CD4-positive, alpha-beta T cell (primary cell): ENCODE data around the gene IGLL1. TPM values are rescaled to one million over a fixed set of nuclear protein-coding genes. Genes with fewer than 3 reads are reported as not detected.
A peak's percentile ranks its signal among the peaks of the same experiment; 100 is the strongest.

Experiments used
- ATAC-seq: fragments of 200-7000 bp; cut with Tn5 transposase; one replicate; pipeline ENCODE4 v1.10.0; 2022; ENCODE audit warnings: mild to moderate bottlenecking; ENCODE audit not compliant: poor library complexity
- CTCF ChIA-PET: fragments of 350-600 bp; sonication (Branson Sonifier 250); formaldehyde crosslinking; loops from one replicate; lab custom pipeline; 2021; ENCODE audit warnings: antibody characterized with exemption, inconsistent platforms; lab: Charles Lee
- POLR2A ChIA-PET: fragments of 350-600 bp; sonication (Branson Sonifier 250); formaldehyde crosslinking; loops from one replicate; lab custom pipeline; 2021; ENCODE audit warnings: antibody characterized with exemption, inconsistent platforms; lab: Charles Lee
- DNase-seq, 14 experiments: peaks; one replicate each; pipeline ENCODE4 v3.0.0-alpha.2; 2013 to 2020; ENCODE audit warnings: mixed read lengths in 2 of 14
- H3K27ac ChIP-seq, 2 donors: one replicate each; pipeline versions ENCODE4 v1.5.1 to v1.7.0; 2013; ENCODE audit warnings: low read length in 2 of 2, low read depth in 1 of 2, mild to moderate bottlenecking in 1 of 2
- H3K27me3 ChIP-seq, 2 experiments: 1 replicate in 1 of 2; 2 replicates in 1 of 2; pipeline versions ENCODE4 v1.6.1 to v1.7.0; 2013; ENCODE audit warnings: low read length in 2 of 2, control low read depth in 1 of 2, mild to moderate bottlenecking in 1 of 2, moderate library complexity in 1 of 2; ENCODE audit not compliant: insufficient read depth in 2 of 2, control insufficient read depth in 1 of 2
- H3K36me3 ChIP-seq: one replicate; pipeline ENCODE4 v1.6.1; 2013; ENCODE audit warnings: low read length, control low read depth; ENCODE audit not compliant: insufficient read depth
- H3K4me1 ChIP-seq: one replicate; pipeline ENCODE4 v1.6.1; 2013; ENCODE audit warnings: low read length, control low read depth; ENCODE audit not compliant: insufficient read depth
- H3K4me3 ChIP-seq: one replicate; pipeline ENCODE4 v1.5.1; 2013; ENCODE audit warnings: mild to moderate bottlenecking, low read length, moderate library complexity
- H3K9me3 ChIP-seq, 2 experiments: 1 replicate in 1 of 2; 2 replicates in 1 of 2; pipeline versions ENCODE4 v1.6.1 to v1.7.0; 2013; ENCODE audit warnings: low read length in 2 of 2, mild to moderate bottlenecking in 2 of 2, control low read depth in 1 of 2, moderate library complexity in 1 of 2; ENCODE audit not compliant: control insufficient read depth in 1 of 2, insufficient read depth in 1 of 2
- H3K27ac Mint-ChIP-seq: one replicate; pipeline ENCODE4 v1.8.0; 2020; ENCODE audit warnings: mixed read lengths
- H3K27me3 Mint-ChIP-seq: one replicate; pipeline ENCODE4 v1.8.0; 2021; ENCODE audit warnings: mixed read lengths
- H3K36me3 Mint-ChIP-seq: one replicate; pipeline ENCODE4 v1.8.0; 2021; ENCODE audit warnings: low read depth, mixed read lengths
- H3K4me1 Mint-ChIP-seq: one replicate; pipeline ENCODE4 v1.8.0; 2021; ENCODE audit warnings: low read depth, mixed read lengths
- H3K4me3 Mint-ChIP-seq: one replicate; pipeline ENCODE4 v1.8.0; 2020; ENCODE audit warnings: mild to moderate bottlenecking, mixed read lengths
- H3K9me3 Mint-ChIP-seq: one replicate; pipeline ENCODE4 v1.8.0; 2020; ENCODE audit warnings: mixed read lengths
- CTCF ChIP-seq: fragments of 200-600 bp; IDR thresholded peaks from one replicate; pipeline ENCODE4 v1.8.0; 2022; ENCODE audit warnings: antibody characterized with exemption, mild to moderate bottlenecking
- intact Hi-C, 2 experiments: fragments of 100-400 bp; cut with DNase I in 1 of 2; cut with micrococcal nuclease in 1 of 2; formaldehyde crosslinking; loops; one replicate each; pipeline versions ENCODE4 v1.15.1 to v1.9.0; 2023 to 2025; cut with DNase I, micrococcal nuclease
- total RNA-seq, 174 experiments: library from RNA in 2 of 174; stranded (reverse) in 2 of 174; gene quantifications; one replicate each; pipeline ENCODE4 v1.2.3 and lab custom pipeline; 2021 to 2026

The IGLL1 gene
- total RNA-seq, 2 experiments from 2014 or later: not detected

- peak overlapping the region; percentile 51 for H3K4me3 Mint-ChIP-seq
- DNase-seq (no peak), ATAC-seq (no peak)
- H3K4me1 Mint-ChIP-seq: no peaks in the 10 kb centered on the region
- H3K27ac ChIP-seq: no peak overlapping the region
- H3K9me3 Mint-ChIP-seq: no peaks in the 10 kb centered on the region
- H3K4me3 ChIP-seq: no peak overlapping the region
- no peaks in the 10 kb centered on the region for H3K9me3 ChIP-seq
- H3K27ac Mint-ChIP-seq: no peak overlapping the region
- peaks cover under 1% of the 10 kb centered on the region for H3K4me1 ChIP-seq
- intact Hi-C loops: no loop called here
- ChIA-PET CTCF (no interaction called here), POLR2A (no interaction called here)
- no peak for TF ChIP-seq CTCF
- peaks cover 28% of the 10 kb centered on the region for H3K27me3 Mint-ChIP-seq
- peaks cover 14 to 16% of the 10 kb centered on the region in 2 experiments for H3K27me3 ChIP-seq
- H3K36me3 ChIP-seq: no peaks in the 10 kb centered on the region
- no peaks in the 10 kb centered on the region for H3K36me3 Mint-ChIP-seq
Observed at GRCh38 chr22:23571486-23571885, 8.6 kb downstream of the IGLL1 start.

GRCh38 chr22:23570681-23571080 is 9.4 kb downstream of the IGLL1 start:
- Mint-ChIP-seq H3K27ac (no peak overlapping the region), H3K27me3 (peaks cover 25% of the 10 kb centered on the region), H3K4me1 (peaks cover 4% of the 10 kb centered on the region), H3K36me3 (no peaks in the 10 kb centered on the region), H3K9me3 (no peaks in the 10 kb centered on the region), H3K4me3 (no peak overlapping the region)
- ChIA-PET POLR2A (no interaction called here), CTCF (no interaction called here)
- ATAC-seq (no peak), DNase-seq (no peak)
- Histone ChIP-seq H3K27me3 (peaks cover 16 to 18% of the 10 kb centered on the region in 2 experiments), H3K4me3 (no peak overlapping the region), H3K36me3 (no peaks in the 10 kb centered on the region), H3K27ac (no peak overlapping the region), H3K4me1 (peaks cover 8% of the 10 kb centered on the region), H3K9me3 (no peaks in the 10 kb centered on the region)
- no peak for TF ChIP-seq CTCF
- intact Hi-C loops: no loop called here

- no peak overlapping the region for H3K27ac ChIP-seq
- no peak for DNase-seq
- H3K27ac Mint-ChIP-seq: no peak overlapping the region
- no peak for ATAC-seq
- no peak overlapping the region for H3K4me3 Mint-ChIP-seq
- peaks cover 21 to 23% of the 10 kb centered on the region in 2 experiments for H3K27me3 ChIP-seq
- H3K36me3 ChIP-seq: no peaks in the 10 kb centered on the region
- H3K9me3 ChIP-seq: no peaks in the 10 kb centered on the region
- no peaks in the 10 kb centered on the region for H3K9me3 Mint-ChIP-seq
- peaks cover 8% of the 10 kb centered on the region for H3K4me1 Mint-ChIP-seq
- ChIA-PET CTCF (no interaction called here), POLR2A (no interaction called here)
- intact Hi-C loops: no loop called here
- peaks cover 26% of the 10 kb centered on the region for H3K27me3 Mint-ChIP-seq
- H3K4me3 ChIP-seq: no peak overlapping the region
- peaks cover 12% of the 10 kb centered on the region for H3K4me1 ChIP-seq
- H3K36me3 Mint-ChIP-seq: no peaks in the 10 kb centered on the region
- TF ChIP-seq CTCF: no peak
Observed at GRCh38 chr22:23569716-23570115, 10.4 kb downstream of the IGLL1 start.
